Measurements from ENCODE around the gene BCAS1.

DNA sequence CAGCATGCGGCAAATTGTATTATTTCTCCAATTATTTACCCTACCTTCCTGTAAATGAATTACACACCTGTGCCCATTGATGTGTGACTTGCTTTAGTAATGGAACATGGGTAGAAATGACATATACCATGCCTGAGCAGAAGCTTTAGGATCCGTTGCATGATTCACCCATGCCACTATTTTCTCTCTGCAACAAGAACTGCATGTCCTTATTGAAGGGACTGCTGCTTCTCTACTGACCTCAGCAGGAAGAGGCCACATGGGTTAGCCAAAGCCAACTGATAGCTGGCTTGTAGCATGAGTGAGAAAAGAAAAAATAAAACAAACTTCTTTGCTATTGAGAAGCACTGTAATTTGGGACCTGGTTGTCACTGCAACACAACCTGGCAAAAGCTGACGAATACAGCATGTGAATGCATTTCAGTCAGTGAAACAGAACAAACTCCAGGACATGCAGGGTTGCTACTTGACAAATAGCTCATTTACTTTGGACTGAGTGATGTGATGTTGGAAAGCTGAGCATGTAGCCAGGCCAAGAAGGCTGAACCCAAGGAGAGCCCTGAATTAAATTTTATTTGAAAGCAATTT, 99.2 kb downstream of the BCAS1 start:
- TF ChIP-seq POLR2AphosphoS5 (IDR thresholded peaks at IDR 0.05; ENCODE audit: low read depth, low read length) (no peak), MXI1 (IDR thresholded peaks at IDR 0.05; ENCODE audit: low read depth, low read length) (no peak), GATA2 (CRISPR knock-in tag; IDR thresholded peaks at IDR 0.05) (no peak), FOXM1 (IDR thresholded peaks at IDR 0.05; ENCODE audit: low read depth) (no peak), CHD2 (IDR thresholded peaks at IDR 0.05; ENCODE audit: low read length, partially characterized antibody) (no peak), SMC3 (IDR thresholded peaks at IDR 0.05; ENCODE audit: low read depth, low read length) (no peak), SIN3A (IDR thresholded peaks at IDR 0.05; ENCODE audit: borderline replicate concordance, low read depth, low read length) (no peak), TCF12 (IDR thresholded peaks at IDR 0.05) (no peak), RAD21 (IDR thresholded peaks at IDR 0.05; ENCODE audit: low read length) (no peak)
- TF ChIP-seq, protein P1, sequence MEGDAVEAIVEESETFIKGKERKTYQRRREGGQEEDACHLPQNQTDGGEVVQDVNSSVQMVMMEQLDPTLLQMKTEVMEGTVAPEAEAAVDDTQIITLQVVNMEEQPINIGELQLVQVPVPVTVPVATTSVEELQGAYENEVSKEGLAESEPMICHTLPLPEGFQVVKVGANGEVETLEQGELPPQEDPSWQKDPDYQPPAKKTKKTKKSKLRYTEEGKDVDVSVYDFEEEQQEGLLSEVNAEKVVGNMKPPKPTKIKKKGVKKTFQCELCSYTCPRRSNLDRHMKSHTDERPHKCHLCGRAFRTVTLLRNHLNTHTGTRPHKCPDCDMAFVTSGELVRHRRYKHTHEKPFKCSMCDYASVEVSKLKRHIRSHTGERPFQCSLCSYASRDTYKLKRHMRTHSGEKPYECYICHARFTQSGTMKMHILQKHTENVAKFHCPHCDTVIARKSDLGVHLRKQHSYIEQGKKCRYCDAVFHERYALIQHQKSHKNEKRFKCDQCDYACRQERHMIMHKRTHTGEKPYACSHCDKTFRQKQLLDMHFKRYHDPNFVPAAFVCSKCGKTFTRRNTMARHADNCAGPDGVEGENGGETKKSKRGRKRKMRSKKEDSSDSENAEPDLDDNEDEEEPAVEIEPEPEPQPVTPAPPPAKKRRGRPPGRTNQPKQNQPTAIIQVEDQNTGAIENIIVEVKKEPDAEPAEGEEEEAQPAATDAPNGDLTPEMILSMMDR (IDR thresholded peaks at IDR 0.05), result no peak
- TF ChIP-seq, protein P2, sequence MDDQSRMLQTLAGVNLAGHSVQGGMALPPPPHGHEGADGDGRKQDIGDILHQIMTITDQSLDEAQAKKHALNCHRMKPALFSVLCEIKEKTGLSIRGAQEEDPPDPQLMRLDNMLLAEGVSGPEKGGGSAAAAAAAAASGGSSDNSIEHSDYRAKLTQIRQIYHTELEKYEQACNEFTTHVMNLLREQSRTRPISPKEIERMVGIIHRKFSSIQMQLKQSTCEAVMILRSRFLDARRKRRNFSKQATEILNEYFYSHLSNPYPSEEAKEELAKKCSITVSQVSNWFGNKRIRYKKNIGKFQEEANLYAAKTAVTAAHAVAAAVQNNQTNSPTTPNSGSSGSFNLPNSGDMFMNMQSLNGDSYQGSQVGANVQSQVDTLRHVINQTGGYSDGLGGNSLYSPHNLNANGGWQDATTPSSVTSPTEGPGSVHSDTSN (IDR thresholded peaks at IDR 0.05), result no peak
- TF ChIP-seq, protein P3, sequence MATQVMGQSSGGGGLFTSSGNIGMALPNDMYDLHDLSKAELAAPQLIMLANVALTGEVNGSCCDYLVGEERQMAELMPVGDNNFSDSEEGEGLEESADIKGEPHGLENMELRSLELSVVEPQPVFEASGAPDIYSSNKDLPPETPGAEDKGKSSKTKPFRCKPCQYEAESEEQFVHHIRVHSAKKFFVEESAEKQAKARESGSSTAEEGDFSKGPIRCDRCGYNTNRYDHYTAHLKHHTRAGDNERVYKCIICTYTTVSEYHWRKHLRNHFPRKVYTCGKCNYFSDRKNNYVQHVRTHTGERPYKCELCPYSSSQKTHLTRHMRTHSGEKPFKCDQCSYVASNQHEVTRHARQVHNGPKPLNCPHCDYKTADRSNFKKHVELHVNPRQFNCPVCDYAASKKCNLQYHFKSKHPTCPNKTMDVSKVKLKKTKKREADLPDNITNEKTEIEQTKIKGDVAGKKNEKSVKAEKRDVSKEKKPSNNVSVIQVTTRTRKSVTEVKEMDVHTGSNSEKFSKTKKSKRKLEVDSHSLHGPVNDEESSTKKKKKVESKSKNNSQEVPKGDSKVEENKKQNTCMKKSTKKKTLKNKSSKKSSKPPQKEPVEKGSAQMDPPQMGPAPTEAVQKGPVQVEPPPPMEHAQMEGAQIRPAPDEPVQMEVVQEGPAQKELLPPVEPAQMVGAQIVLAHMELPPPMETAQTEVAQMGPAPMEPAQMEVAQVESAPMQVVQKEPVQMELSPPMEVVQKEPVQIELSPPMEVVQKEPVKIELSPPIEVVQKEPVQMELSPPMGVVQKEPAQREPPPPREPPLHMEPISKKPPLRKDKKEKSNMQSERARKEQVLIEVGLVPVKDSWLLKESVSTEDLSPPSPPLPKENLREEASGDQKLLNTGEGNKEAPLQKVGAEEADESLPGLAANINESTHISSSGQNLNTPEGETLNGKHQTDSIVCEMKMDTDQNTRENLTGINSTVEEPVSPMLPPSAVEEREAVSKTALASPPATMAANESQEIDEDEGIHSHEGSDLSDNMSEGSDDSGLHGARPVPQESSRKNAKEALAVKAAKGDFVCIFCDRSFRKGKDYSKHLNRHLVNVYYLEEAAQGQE (IDR thresholded peaks at IDR 0.05; ENCODE audit: low read depth, low read length), result no peak

Measured in SK-N-SH (cell line).